GM21367 (cell line): ENCODE data around the gene PLD1.

ENCODE experiments used
- ATAC-seq: cut with Tn5 transposase; IDR thresholded peaks from one replicate; pipeline ENCODE4 v1.9.1; 2021; ENCODE audit not compliant: unreplicated experiment

PLD1 gene

GRCh38 chr3:171837698-171838097 lies 27.4 kb upstream of the PLD1 start:
- no peak for ATAC-seq

GRCh38 chr3:171836855-171837254 lies 26.6 kb upstream of the PLD1 start:
- ATAC-seq: no peak

- no peak for ATAC-seq
These were observed 25.3 kb upstream of the PLD1 start for GRCh38 chr3:171835613-171836012.

- ATAC-seq: no peak
These were observed 24.8 kb upstream of the PLD1 start for GRCh38 chr3:171835116-171835515.

GRCh38 chr3:171834461-171834801 lies 24.1 kb upstream of the PLD1 start:
- no peak for ATAC-seq

- ATAC-seq: no peak
These were observed 23.6 kb upstream of the PLD1 start for GRCh38 chr3:171833789-171834460.

GRCh38 chr3:171832989-171833388 lies 22.7 kb upstream of the PLD1 start:
- no peak for ATAC-seq

GRCh38 chr3:171831936-171832335 lies 21.7 kb upstream of the PLD1 start:
- ATAC-seq: no peak

GRCh38 chr3:171830518-171830875 lies 20.2 kb upstream of the PLD1 start:
- ATAC-seq: no peak

- ATAC-seq: no peak
These were observed 19.7 kb upstream of the PLD1 start for GRCh38 chr3:171829841-171830517.

- ATAC-seq: no peak
These were observed 18.9 kb upstream of the PLD1 start for GRCh38 chr3:171828902-171829770.

GRCh38 chr3:171827836-171828458 lies 17.7 kb upstream of the PLD1 start:
- no peak for ATAC-seq

GRCh38 chr3:171827385-171827784 lies 17.1 kb upstream of the PLD1 start:
- no peak for ATAC-seq

- no peak for ATAC-seq
These were observed 15.0 kb upstream of the PLD1 start for GRCh38 chr3:171825222-171825828.

- no peak for ATAC-seq
These were observed 14.5 kb upstream of the PLD1 start for GRCh38 chr3:171824824-171825221.

- ATAC-seq: no peak
These were observed 13.8 kb upstream of the PLD1 start for GRCh38 chr3:171824116-171824515.

- ATAC-seq: no peak
These were observed 12.3 kb upstream of the PLD1 start for GRCh38 chr3:171822431-171823106.

- ATAC-seq: no peak
These were observed 11.6 kb upstream of the PLD1 start for GRCh38 chr3:171821778-171822358.

GRCh38 chr3:171821044-171821443 lies 10.8 kb upstream of the PLD1 start:
- ATAC-seq: no peak

GRCh38 chr3:171817074-171817800 lies 7.0 kb upstream of the PLD1 start:
- ATAC-seq: no peak
